ENCODE measurements around the gene PAM. TPM values are rescaled to one million over a fixed set of nuclear protein-coding genes. Genes with fewer than 3 reads are reported as not detected.

The PAM gene
- total RNA-seq, 6 experiments from 2014 or later = 10.9 to 22.7 (median 16.8) TPM

DNA sequence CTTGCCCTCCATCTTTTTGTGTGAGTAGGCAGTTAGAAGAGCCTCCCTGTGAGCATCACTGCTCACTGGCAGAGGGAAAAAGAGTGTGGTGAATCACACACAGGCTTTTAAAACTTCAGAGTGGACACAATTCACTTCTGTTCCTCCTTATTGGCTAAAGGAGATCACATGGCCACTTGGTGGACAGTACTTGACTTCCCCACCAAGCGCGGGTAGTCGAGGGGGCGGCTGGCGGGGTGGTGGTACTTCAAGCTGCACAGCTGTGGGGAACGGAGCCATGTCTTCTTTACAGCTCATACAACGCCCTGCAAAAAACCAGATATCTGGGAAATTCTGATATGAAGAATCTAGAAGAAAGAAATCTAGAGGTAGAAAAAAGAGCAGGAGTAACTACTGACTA is 95.4 kb downstream of the PAM start:
- intact Hi-C loops (cut with DNase I) = no loop called here
- H3K27ac ChIP-seq = no peak overlapping the region
- H3K9me3 ChIP-seq = no peaks in the 10 kb centered on the region
- H3K36me3 ChIP-seq = no peaks in the 10 kb centered on the region
- no peaks in the 10 kb centered on the region for H3K27me3 ChIP-seq
- no peak overlapping the region for H3K4me3 ChIP-seq
- DNase-seq = no peak
- no peaks in the 10 kb centered on the region for H3K4me1 ChIP-seq
- ATAC-seq = no peak
- 86% methylated on average over 5 of the region's 7 CpGs for WGBS (ENCODE audit: insufficient coverage, low coverage, low lambda C conversion rate, missing lambda C conversion rate)
- TF ChIP-seq CTCF (IDR thresholded peaks at IDR 0.05) = no peak

DNA sequence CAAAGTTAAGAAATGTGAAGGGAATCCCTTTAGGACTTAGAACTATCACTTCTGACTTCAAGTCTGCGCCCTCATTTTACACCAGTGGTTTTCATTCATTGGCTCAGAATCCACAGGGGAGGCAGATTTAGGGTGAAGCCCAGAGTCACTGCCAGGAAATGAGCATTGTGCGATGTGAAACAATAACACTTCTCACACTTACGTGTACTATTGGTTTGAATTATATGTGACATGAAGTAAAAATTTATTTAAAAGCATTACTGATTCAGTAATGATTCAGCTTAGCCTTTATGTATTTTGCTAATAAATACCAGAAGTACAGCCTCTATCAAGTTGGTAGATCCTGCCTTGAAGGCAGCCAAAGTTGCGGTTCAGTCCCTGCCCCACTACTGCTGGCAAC is 98.6 kb downstream of the PAM start:
- TF ChIP-seq CTCF (IDR thresholded peaks at IDR 0.05) = no peak
- H3K36me3 ChIP-seq = no peaks in the 10 kb centered on the region
- intact Hi-C loops (cut with DNase I) = no loop called here
- no peak overlapping the region for H3K27ac ChIP-seq
- H3K4me1 ChIP-seq = no peaks in the 10 kb centered on the region
- 86% methylated on average over 4 of the region's 4 CpGs for WGBS (ENCODE audit: insufficient coverage, low coverage, low lambda C conversion rate, missing lambda C conversion rate)
- no peak overlapping the region for H3K4me3 ChIP-seq
- no peak for DNase-seq
- ATAC-seq = no peak
- no peaks in the 10 kb centered on the region for H3K9me3 ChIP-seq
- no peaks in the 10 kb centered on the region for H3K27me3 ChIP-seq

DNA sequence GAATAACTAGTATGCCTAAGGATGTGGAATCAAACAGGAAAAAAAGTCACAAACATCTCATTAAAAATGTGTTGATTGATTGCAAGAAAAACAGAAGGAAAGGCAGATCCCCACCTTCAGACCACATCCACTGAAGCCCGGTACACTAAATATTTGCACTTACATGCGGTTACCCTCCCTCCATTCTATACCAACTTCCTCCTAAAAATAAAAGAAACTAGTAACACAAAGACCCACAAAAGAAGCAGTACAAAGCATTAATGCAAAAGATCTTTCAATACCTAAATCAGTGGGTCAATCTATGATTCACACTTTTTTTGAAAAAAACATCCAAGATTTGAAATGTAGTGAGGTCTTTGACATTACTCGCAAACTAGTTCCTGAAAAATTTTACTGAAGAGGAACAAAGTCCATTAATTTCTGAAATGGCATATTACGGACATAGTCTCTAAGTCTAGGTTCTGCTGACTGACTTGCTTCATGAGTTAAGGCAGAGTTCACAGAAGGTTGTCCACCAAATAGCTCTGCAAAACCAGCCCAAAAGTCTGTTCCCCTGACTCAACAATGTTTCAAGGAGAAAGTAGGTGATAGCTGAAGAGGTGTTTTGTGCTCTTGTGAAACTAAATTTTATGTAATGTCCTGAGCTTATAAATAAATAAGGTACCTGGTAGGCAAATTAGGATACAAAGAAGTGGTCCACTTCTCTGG is 100.7 kb downstream of the PAM start:
- intact Hi-C loops (cut with DNase I) = no loop called here
- TF ChIP-seq CTCF (IDR thresholded peaks at IDR 0.05) (no peak), POLR2A (IDR thresholded peaks at IDR 0.05) (no peak)
- ATAC-seq = no peak
- no peak for DNase-seq
- Histone ChIP-seq H3K36me3 (no peaks in the 10 kb centered on the region), H3K4me1 (no peaks in the 10 kb centered on the region), H3K27me3 (no peaks in the 10 kb centered on the region), H3K4me3 (no peak overlapping the region), H3K27ac (no peak overlapping the region), H3K9me3 (no peaks in the 10 kb centered on the region)
- 79% methylated on average over 4 of the region's 4 CpGs for WGBS (ENCODE audit: insufficient coverage, low coverage, low lambda C conversion rate, missing lambda C conversion rate)

DNA sequence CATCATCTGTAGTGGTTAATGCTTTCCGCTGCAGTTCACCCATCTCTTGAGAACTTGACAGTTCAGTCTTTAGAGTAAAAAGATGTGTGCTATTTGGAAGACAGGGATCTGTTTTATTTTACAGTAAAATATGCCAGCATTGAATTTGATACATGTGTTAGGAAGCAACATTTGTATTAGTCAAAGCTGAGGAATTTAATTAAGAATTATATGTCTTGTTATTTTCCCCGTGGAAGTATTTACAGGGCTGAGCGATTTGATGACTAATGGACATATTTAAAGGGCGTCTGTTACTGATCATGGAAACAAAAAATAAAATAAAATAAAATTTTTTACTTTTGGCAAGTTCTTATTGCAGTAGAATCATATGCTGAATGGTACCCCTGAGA is 101.3 kb downstream of the PAM start:
- Histone ChIP-seq H3K27me3 (no peaks in the 10 kb centered on the region), H3K9me3 (no peaks in the 10 kb centered on the region), H3K4me1 (no peaks in the 10 kb centered on the region), H3K27ac (no peak overlapping the region), H3K36me3 (no peaks in the 10 kb centered on the region), H3K4me3 (no peak overlapping the region)
- DNase-seq (no peak), ATAC-seq (no peak)
- TF ChIP-seq CTCF (IDR thresholded peaks at IDR 0.05) (no peak), POLR2A (IDR thresholded peaks at IDR 0.05) (no peak)
- intact Hi-C loops (cut with DNase I) = no loop called here
- WGBS (ENCODE audit: insufficient coverage, low coverage, low lambda C conversion rate, missing lambda C conversion rate) = 79% methylated on average over 4 of the region's 4 CpGs
